GM10266 (cell line): Measurements from ENCODE around the gene CRY2.

Experiments used
- DNase-seq: peaks from one replicate; pipeline ENCODE4 v3.0.0; 2012; ENCODE audit errors: extremely low spot score
- CTCF ChIP-seq: IDR thresholded peaks from 2 replicates; pipeline ENCODE4 v1.5.1; 2012; ENCODE audit warnings: mild to moderate bottlenecking, low read depth; ENCODE audit not compliant: control insufficient read depth, insufficient read depth; ENCODE audit errors: missing control alignments

The CRY2 gene

GRCh38 chr11:45846174-45846675, 1.1 kb upstream of the CRY2 start:
- TF ChIP-seq CTCF = no peak
- DNase-seq = no peak

GRCh38 chr11:45847911-45848316, 639 bp downstream of the CRY2 start:
- DNase-seq = peak; percentile 46
- TF ChIP-seq CTCF = peak; percentile 17

GRCh38 chr11:45848654-45849081, 1.4 kb downstream of the CRY2 start:
- no peak for TF ChIP-seq CTCF
- DNase-seq = no peak

GRCh38 chr11:45850446-45850845, 3.2 kb downstream of the CRY2 start:
- TF ChIP-seq CTCF = no peak
- no peak for DNase-seq

- DNase-seq = no peak
- TF ChIP-seq CTCF = no peak
These were observed 4.0 kb downstream of the CRY2 start for GRCh38 chr11:45851228-45851627.

- TF ChIP-seq CTCF = no peak
- no peak for DNase-seq
These were observed 4.9 kb downstream of the CRY2 start for GRCh38 chr11:45852018-45852711.

GRCh38 chr11:45852712-45853101, 5.4 kb downstream of the CRY2 start:
- DNase-seq = peak; percentile 72
- TF ChIP-seq CTCF = peak; percentile 54
